HL-60/S4 (cell line): ENCODE measurements around the gene BCL11A.

Experiments used
- in situ Hi-C: fragments of 300-500 bp; cut with MboI; formaldehyde crosslinking; loops from 2 replicates; pipeline ENCODE4 v1.14.3; 2022; ENCODE audit warnings: low sequenced_read_pairs

The BCL11A gene

GRCh38 chr2:60512641-60513040 lies 40.8 kb downstream of the BCL11A start:
- in situ Hi-C loops, result no loop called here

- in situ Hi-C loops, result no loop called here
Measured at GRCh38 chr2:60512062-60512622, 41.3 kb downstream of the BCL11A start.

GRCh38 chr2:60510713-60511112 lies 42.7 kb downstream of the BCL11A start:
- in situ Hi-C loops, result no loop called here

- in situ Hi-C loops, result no loop called here
Measured at GRCh38 chr2:60509066-60509465, 44.4 kb downstream of the BCL11A start.

GRCh38 chr2:60508339-60508917 lies 45.0 kb downstream of the BCL11A start:
- in situ Hi-C loops, result no loop called here

GRCh38 chr2:60507211-60507965 lies 46.1 kb downstream of the BCL11A start:
- in situ Hi-C loops, result no loop called here

- in situ Hi-C loops, result no loop called here
Measured at GRCh38 chr2:60505880-60506260, 47.6 kb downstream of the BCL11A start.

GRCh38 chr2:60505240-60505879 lies 48.1 kb downstream of the BCL11A start:
- in situ Hi-C loops, result no loop called here

GRCh38 chr2:60504049-60504448 lies 49.4 kb downstream of the BCL11A start:
- in situ Hi-C loops, result no loop called here

GRCh38 chr2:60502144-60502543 lies 51.3 kb downstream of the BCL11A start:
- in situ Hi-C loops, result no loop called here

- in situ Hi-C loops, result no loop called here
Measured at GRCh38 chr2:60500861-60501260, 52.6 kb downstream of the BCL11A start.

- in situ Hi-C loops, result no loop called here
Measured at GRCh38 chr2:60499651-60500265, 53.7 kb downstream of the BCL11A start.

- in situ Hi-C loops, result no loop called here
Measured at GRCh38 chr2:60498816-60499429, 54.5 kb downstream of the BCL11A start.

GRCh38 chr2:60498127-60498815 lies 55.2 kb downstream of the BCL11A start:
- in situ Hi-C loops, result no loop called here

- in situ Hi-C loops, result no loop called here
Measured at GRCh38 chr2:60497500-60497899, 56.0 kb downstream of the BCL11A start.

- in situ Hi-C loops, result no loop called here
Measured at GRCh38 chr2:60496956-60497355, 56.5 kb downstream of the BCL11A start.

GRCh38 chr2:60496475-60496874 lies 57.0 kb downstream of the BCL11A start:
- in situ Hi-C loops, result no loop called here

GRCh38 chr2:60495041-60495625 lies 58.3 kb downstream of the BCL11A start:
- in situ Hi-C loops, result no loop called here

- in situ Hi-C loops, result no loop called here
Measured at GRCh38 chr2:60493804-60494387, 59.6 kb downstream of the BCL11A start.

- in situ Hi-C loops, result no loop called here
Measured at GRCh38 chr2:60492548-60492947, 60.9 kb downstream of the BCL11A start.
